ENCODE measurements around the gene PRKCQ. TPM values are rescaled to one million over a fixed set of nuclear protein-coding genes. Genes with fewer than 3 reads are reported as not detected.

Gene PRKCQ
- total and polyA plus RNA-seq, 7 experiments from 2014 or later, result 44.3 to 74.5 (median 65.8) TPM

DNA sequence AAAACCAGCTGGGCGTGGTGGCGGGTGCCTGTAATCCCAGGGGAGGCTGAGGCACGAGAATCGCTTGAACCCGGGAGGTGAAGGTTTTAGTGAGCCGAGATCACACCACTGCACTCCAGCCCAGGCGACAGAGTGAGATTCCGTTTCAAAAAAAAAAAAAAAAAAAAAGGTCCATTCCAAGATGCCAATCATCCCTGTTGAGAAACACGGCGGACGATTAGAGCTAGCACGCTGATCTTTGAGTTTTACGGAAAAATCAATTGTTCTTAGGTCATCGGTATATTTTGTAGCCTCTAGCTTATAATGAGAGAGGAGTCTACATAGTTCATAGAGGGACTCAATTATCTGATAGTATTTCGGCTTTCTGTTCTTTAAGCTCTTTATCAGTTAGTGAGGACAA, 169.2 kb downstream of the PRKCQ start:
- Histone ChIP-seq H3K4me1 (ENCODE audit: control insufficient read depth in 2 of 2, insufficient read depth in 2 of 2, low read length in 2 of 2) (peaks cover 11 to 25% of the 10 kb centered on the region in 2 donors), H3K27me3 (ENCODE audit: control insufficient read depth in 2 of 2, insufficient read depth in 2 of 2, low read length in 2 of 2) (no peaks in the 10 kb centered on the region), H3K36me3 (ENCODE audit: control insufficient read depth in 2 of 3, insufficient read depth in 3 of 3, low read length in 3 of 3) (no peaks in the 10 kb centered on the region), H3K27ac (ENCODE audit: low read depth, low read length) (peak overlapping the region; percentile 55), H3K9me3 (ENCODE audit: control insufficient read depth in 2 of 3, low read length in 3 of 3) (no peaks in the 10 kb centered on the region), H3K4me3 (ENCODE audit: low read length) (no peak overlapping the region)
- CTCF ChIA-PET, result interaction anchor here (0.6 to 3.0 kb wide), 14 partner anchors 10 to 461 kb away, joined by 3 to 21 read pairs (median 5); partner anchors contain the start of gene PFKFB3
- Mint-ChIP-seq H3K27me3 (no peaks in the 10 kb centered on the region), H3K4me3 (peak overlapping the region in 3 of 10 donors; percentile 54 to 66 (median 59)), H3K9me3 (no peaks in the 10 kb centered on the region), H3K36me3 (peaks cover 0 to 12% (median 3%) of the 10 kb centered on the region in 5 donors), H3K4me1 (peaks cover 19 to 40% (median 34%) of the 10 kb centered on the region in 7 donors), H3K27ac (peak overlapping the region; percentile 83 to 97 (median 89))
- DNase-seq (no peak), ATAC-seq (no peak)
- POLR2A ChIA-PET, result interaction anchor here (0.5 to 2.3 kb wide), 8 partner anchors 9 to 265 kb away, joined by 3 to 12 read pairs (median 3); no protein-coding TSS in a partner anchor
- intact Hi-C loops (cut with micrococcal nuclease), result loop anchor here (5.0 to 10.0 kb wide), 2 partner anchors 514 to 1001 kb away; partner anchors contain the start of gene SFMBT2 (in 1 of the 2)

DNA sequence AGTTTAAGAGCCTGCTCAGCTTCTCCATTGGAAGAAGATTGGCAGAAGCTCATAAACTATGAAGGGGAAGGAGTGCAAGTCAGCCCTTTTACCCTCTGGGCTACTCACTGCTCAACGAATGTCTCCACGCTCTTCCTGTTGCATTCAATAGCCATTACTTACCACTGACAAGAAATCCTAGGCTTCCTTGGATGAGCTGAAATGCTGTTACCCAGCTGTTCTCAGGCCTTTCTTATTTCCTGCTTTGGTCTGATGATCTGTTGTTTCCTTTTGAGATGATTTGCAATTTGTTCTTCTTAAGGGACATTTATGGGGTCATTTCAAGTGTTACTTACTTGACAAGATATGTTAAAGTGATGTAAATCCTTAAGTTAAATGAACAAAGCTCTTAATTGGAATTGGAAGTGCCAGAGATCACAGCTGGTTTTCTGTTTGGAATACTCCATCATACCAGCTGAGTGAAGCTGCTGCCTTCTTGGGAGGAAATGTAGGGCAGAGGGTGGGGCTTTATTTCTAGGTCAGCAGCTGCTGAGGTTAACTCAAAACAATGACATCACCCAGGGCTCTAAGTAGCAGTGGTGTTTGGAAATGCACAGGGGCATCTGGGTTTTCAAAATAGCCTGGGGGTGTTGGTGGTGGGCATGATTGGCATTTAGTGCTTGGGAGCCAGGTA, 170.0 kb downstream of the PRKCQ start:
- ChIA-PET CTCF (interaction anchor here (0.6 to 3.0 kb wide), 22 partner anchors 8 to 773 kb away, joined by 3 to 21 read pairs (median 4); partner anchors contain the start of gene PFKFB3), POLR2A (interaction anchor here (0.5 to 2.3 kb wide), 13 partner anchors 8 to 291 kb away, joined by 3 to 12 read pairs (median 3); partner anchors contain the start of gene PFKFB3)
- ATAC-seq, result peak; percentile 95
- H3K27me3 ChIP-seq (ENCODE audit: control insufficient read depth in 2 of 2, insufficient read depth in 2 of 2, low read length in 2 of 2), result no peaks in the 10 kb centered on the region
- Mint-ChIP-seq H3K4me1 (peaks cover 19 to 40% (median 34%) of the 10 kb centered on the region in 7 donors), H3K9me3 (no peaks in the 10 kb centered on the region), H3K27me3 (no peaks in the 10 kb centered on the region), H3K4me3 (peak overlapping the region in 9 of 10 donors; percentile 43 to 75 (median 66)), H3K36me3 (peaks cover 0 to 12% (median 3%) of the 10 kb centered on the region in 5 donors), H3K27ac (peak overlapping the region; percentile 83 to 97 (median 89))
- H3K4me1 ChIP-seq (ENCODE audit: control insufficient read depth in 2 of 2, insufficient read depth in 2 of 2, low read length in 2 of 2), result peaks cover 11 to 25% of the 10 kb centered on the region in 2 donors
- H3K27ac ChIP-seq (ENCODE audit: low read depth, low read length), result peak overlapping the region; percentile 55
- DNase-seq, result peak in 8 of 9 donors; percentile 20 to 64 (median 56)
- peak overlapping the region; percentile 28 for H3K4me3 ChIP-seq (ENCODE audit: low read length)
- no peaks in the 10 kb centered on the region for H3K36me3 ChIP-seq (ENCODE audit: control insufficient read depth in 2 of 3, insufficient read depth in 3 of 3, low read length in 3 of 3)
- intact Hi-C loops (cut with micrococcal nuclease), result loop anchor here (5.0 to 10.0 kb wide), 2 partner anchors 515 to 1002 kb away; partner anchors contain the start of gene SFMBT2 (in 1 of the 2)
- no peaks in the 10 kb centered on the region for H3K9me3 ChIP-seq (ENCODE audit: control insufficient read depth in 2 of 3, low read length in 3 of 3)

DNA sequence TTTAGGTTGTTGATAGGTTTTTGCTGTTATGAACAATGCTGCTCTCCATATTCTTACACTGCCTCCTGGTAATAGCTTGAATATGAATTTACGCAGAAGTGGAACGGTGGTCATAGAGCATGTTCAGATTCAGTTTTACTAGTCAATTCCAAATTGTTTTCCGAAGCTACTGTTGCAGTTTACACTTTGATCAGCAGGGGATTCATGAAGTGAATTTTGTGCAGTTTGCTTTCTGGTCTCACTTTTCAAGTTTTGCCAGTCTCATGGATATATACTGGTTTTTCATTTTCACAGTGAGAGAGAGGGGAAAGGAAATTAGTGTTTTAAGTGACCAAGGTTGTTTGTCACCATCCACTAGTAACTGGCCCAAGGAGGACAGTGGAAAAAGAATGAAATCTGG, 171.3 kb downstream of the PRKCQ start:
- Mint-ChIP-seq H3K36me3 (peaks cover 0 to 12% (median 3%) of the 10 kb centered on the region in 5 donors), H3K27ac (peak overlapping the region in 5 of 9 donors; percentile 3 to 55 (median 33)), H3K4me1 (peaks cover 19 to 40% (median 34%) of the 10 kb centered on the region in 7 donors), H3K27me3 (peaks cover 0 to 9% (median 0%) of the 10 kb centered on the region in 5 donors), H3K9me3 (no peaks in the 10 kb centered on the region), H3K4me3 (peak overlapping the region in 1 of 10 donors; percentile 9)
- peaks cover 11 to 25% of the 10 kb centered on the region in 2 donors for H3K4me1 ChIP-seq (ENCODE audit: control insufficient read depth in 2 of 2, insufficient read depth in 2 of 2, low read length in 2 of 2)
- no peaks in the 10 kb centered on the region for H3K36me3 ChIP-seq (ENCODE audit: control insufficient read depth in 2 of 3, insufficient read depth in 3 of 3, low read length in 3 of 3)
- no peaks in the 10 kb centered on the region for H3K27me3 ChIP-seq (ENCODE audit: control insufficient read depth in 2 of 2, insufficient read depth in 2 of 2, low read length in 2 of 2)
- H3K9me3 ChIP-seq (ENCODE audit: control insufficient read depth in 2 of 3, low read length in 3 of 3), result no peaks in the 10 kb centered on the region
- POLR2A ChIA-PET, result interaction anchor here (0.7 to 2.3 kb wide), 2 partner anchors 60 to 248 kb away, joined by 3 to 12 read pairs; no protein-coding TSS in a partner anchor
- intact Hi-C loops (cut with micrococcal nuclease), result no loop called here
- no peak for ATAC-seq
- no peak overlapping the region for H3K27ac ChIP-seq (ENCODE audit: low read depth, low read length)
- no peak for DNase-seq
- CTCF ChIA-PET, result interaction anchor here (0.9 to 1.8 kb wide), 3 partner anchors 207 to 300 kb away, joined by 3 to 4 read pairs (median 4); partner anchors contain the start of gene PFKFB3
- H3K4me3 ChIP-seq (ENCODE audit: low read length), result no peak overlapping the region

DNA sequence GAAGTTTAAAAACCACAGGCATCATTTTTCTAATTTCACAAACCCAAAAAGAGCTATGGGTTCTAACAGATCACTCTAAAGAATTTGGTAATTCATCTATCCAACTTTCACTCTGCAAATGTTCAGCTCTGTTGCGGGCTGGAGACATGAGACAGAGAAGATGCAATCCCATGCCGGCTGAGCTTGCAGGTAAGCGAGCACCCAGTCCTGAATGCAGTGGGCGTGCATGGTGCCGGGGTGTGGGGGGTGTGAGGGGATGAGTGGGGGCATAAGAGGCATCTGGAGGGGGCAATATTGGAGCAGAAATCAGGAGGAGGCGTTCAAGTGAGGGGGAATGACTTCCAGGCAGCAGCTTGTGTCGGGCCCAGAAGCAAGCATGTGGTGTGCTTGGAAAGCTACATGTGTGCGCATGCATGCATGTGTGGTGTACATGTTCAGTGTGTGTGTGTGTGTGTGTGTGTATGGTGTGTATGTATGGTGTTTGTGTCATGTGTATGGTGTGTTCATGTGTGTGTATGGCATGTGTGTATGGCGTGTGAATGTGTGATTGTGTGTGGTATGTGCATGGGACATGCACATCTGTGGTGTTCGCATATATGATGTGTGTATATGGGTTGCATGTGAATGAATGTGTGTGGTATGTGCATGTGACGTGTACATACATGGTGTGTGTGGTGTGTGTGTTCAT, 172.9 kb downstream of the PRKCQ start:
- Mint-ChIP-seq H3K27ac (peak overlapping the region in 2 of 9 donors; percentile 42 to 70), H3K4me3 (peak overlapping the region in 1 of 10 donors; percentile 24), H3K9me3 (no peaks in the 10 kb centered on the region), H3K36me3 (peaks cover 0 to 11% (median 3%) of the 10 kb centered on the region in 5 donors), H3K4me1 (peaks cover 19 to 43% (median 37%) of the 10 kb centered on the region in 7 donors), H3K27me3 (peaks cover 0 to 11% (median 0%) of the 10 kb centered on the region in 5 donors)
- Histone ChIP-seq H3K4me3 (ENCODE audit: low read length) (no peak overlapping the region), H3K9me3 (ENCODE audit: control insufficient read depth in 2 of 3, low read length in 3 of 3) (no peaks in the 10 kb centered on the region), H3K4me1 (ENCODE audit: control insufficient read depth in 2 of 2, insufficient read depth in 2 of 2, low read length in 2 of 2) (peaks cover 11 to 25% of the 10 kb centered on the region in 2 donors), H3K27me3 (ENCODE audit: control insufficient read depth in 2 of 2, insufficient read depth in 2 of 2, low read length in 2 of 2) (no peaks in the 10 kb centered on the region), H3K27ac (ENCODE audit: low read depth, low read length) (no peak overlapping the region), H3K36me3 (ENCODE audit: control insufficient read depth in 2 of 3, insufficient read depth in 3 of 3, low read length in 3 of 3) (no peaks in the 10 kb centered on the region)
- DNase-seq (peak in 1 of 9 donors; percentile 14), ATAC-seq (no peak)
- ChIA-PET CTCF (interaction anchor here (0.5 to 2.9 kb wide), 11 partner anchors 20 to 393 kb away, joined by 3 to 16 read pairs (median 4); partner anchors contain the start of gene PFKFB3), POLR2A (interaction anchor here (0.6 to 3.2 kb wide), 6 partner anchors 8 to 444 kb away, joined by 3 to 9 read pairs (median 3); partner anchors contain the start of gene PFKFB3)
- intact Hi-C loops (cut with micrococcal nuclease), result no loop called here

DNA sequence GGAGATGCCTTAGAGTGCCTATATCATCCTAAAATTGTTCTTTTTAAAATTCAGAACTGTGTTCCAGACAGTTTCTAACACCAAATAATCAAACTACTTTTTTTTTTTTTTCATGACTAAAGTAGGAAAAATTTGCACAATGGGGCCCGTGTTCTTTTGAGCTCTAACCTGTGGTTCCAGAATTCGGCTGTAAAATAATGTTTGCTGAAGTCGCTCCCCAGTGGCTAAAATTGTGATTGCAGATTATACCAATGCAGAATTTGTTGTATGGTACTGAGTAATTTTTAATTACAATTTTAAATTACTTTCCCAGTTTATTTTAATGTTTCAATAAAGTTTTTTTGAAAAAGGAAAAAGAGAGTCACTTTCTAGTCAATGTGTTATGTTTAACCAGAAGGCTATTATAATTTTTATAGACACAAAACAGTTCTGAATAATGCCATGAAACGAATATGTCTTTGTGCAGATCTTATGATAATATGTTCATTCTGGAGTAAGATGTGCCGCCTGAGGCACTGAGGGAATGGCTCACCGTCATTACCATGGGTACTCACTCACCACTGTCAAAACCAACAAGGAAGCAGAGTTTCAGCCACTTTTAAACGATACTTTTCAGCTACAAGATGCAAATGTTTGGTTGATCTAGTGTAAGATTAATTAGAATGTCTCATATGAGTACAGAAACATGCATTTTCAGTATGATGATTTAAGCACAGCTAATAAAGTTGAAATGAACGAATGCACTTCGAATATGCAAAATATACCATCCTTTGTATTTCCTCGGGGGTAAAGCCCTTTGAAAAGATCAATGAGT, 173.6 kb downstream of the PRKCQ start:
- Histone ChIP-seq H3K27ac (ENCODE audit: low read depth, low read length) (no peak overlapping the region), H3K27me3 (ENCODE audit: control insufficient read depth in 2 of 2, insufficient read depth in 2 of 2, low read length in 2 of 2) (no peaks in the 10 kb centered on the region), H3K4me1 (ENCODE audit: control insufficient read depth in 2 of 2, insufficient read depth in 2 of 2, low read length in 2 of 2) (peaks cover 11 to 31% of the 10 kb centered on the region in 2 donors), H3K9me3 (ENCODE audit: control insufficient read depth in 2 of 3, low read length in 3 of 3) (no peaks in the 10 kb centered on the region), H3K36me3 (ENCODE audit: control insufficient read depth in 2 of 3, insufficient read depth in 3 of 3, low read length in 3 of 3) (no peaks in the 10 kb centered on the region), H3K4me3 (ENCODE audit: low read length) (no peak overlapping the region)
- Mint-ChIP-seq H3K27ac (peak overlapping the region in 2 of 9 donors; percentile 34 to 70), H3K27me3 (peaks cover 0 to 13% (median 0%) of the 10 kb centered on the region in 5 donors), H3K36me3 (peaks cover 0 to 11% (median 3%) of the 10 kb centered on the region in 5 donors), H3K4me1 (peaks cover 19 to 49% (median 44%) of the 10 kb centered on the region in 7 donors), H3K9me3 (no peaks in the 10 kb centered on the region), H3K4me3 (peak overlapping the region in 1 of 10 donors; percentile 13)
- peak in 7 of 9 donors; percentile 15 to 35 (median 21) for DNase-seq
- CTCF ChIA-PET, result interaction anchor here (0.5 to 2.9 kb wide), 22 partner anchors 9 to 392 kb away, joined by 3 to 16 read pairs (median 4); partner anchors contain the start of gene PFKFB3
- POLR2A ChIA-PET, result interaction anchor here (0.6 to 3.2 kb wide), 9 partner anchors 7 to 443 kb away, joined by 3 to 9 read pairs (median 3); partner anchors contain the start of gene PFKFB3
- no peak for ATAC-seq
- intact Hi-C loops (cut with micrococcal nuclease), result loop anchor here (1.0 kb wide), 3 partner anchors 204 to 297 kb away; partner anchors contain the start of gene PFKFB3 (in 1 of the 2)

Measured in naive thymus-derived CD4-positive, alpha-beta T cell (primary cell).